Endothelial cell (in vitro differentiated cells): ENCODE results near the gene PRELID3B. TPM values are rescaled to one million over a fixed set of nuclear protein-coding genes. Genes with fewer than 3 reads are reported as not detected.

ENCODE experiments used
- DNase-seq: peaks from one replicate; pipeline ENCODE4 v3.0.0; 2021; ENCODE audit warnings: low spot score
- H3K27ac Mint-ChIP-seq: one replicate; pipeline ENCODE4 v1.8.0; 2021; ENCODE audit warnings: mixed read lengths, inconsistent platforms; ENCODE audit not compliant: unreplicated experiment
- H3K27me3 Mint-ChIP-seq: one replicate; pipeline ENCODE4 v1.8.0; 2021; ENCODE audit warnings: mild to moderate bottlenecking, moderate library complexity, mixed read lengths, inconsistent platforms; ENCODE audit not compliant: unreplicated experiment
- H3K36me3 Mint-ChIP-seq: one replicate; pipeline ENCODE4 v1.8.0; 2021; ENCODE audit warnings: mild to moderate bottlenecking, low read depth, mixed read lengths, inconsistent platforms; ENCODE audit not compliant: unreplicated experiment
- H3K4me1 Mint-ChIP-seq: one replicate; pipeline ENCODE4 v1.8.0; 2021; ENCODE audit warnings: mild to moderate bottlenecking, mixed read lengths, inconsistent platforms; ENCODE audit not compliant: unreplicated experiment
- H3K4me3 Mint-ChIP-seq: one replicate; pipeline ENCODE4 v1.8.0; 2021; ENCODE audit warnings: mild to moderate bottlenecking, mixed read lengths, inconsistent platforms; ENCODE audit not compliant: unreplicated experiment
- H3K9me3 Mint-ChIP-seq: one replicate; pipeline ENCODE4 v1.8.0; 2021; ENCODE audit warnings: mixed read lengths, inconsistent platforms; ENCODE audit not compliant: unreplicated experiment
- CTCF ChIP-seq: fragments of 200-600 bp; sonication (generic); IDR thresholded peaks from one replicate; pipeline ENCODE4 v1.5.0; 2021; ENCODE audit warnings: antibody characterized with exemption; ENCODE audit not compliant: unreplicated experiment
- long read RNA-seq: library from polyadenylated mRNA; unstranded; transcript quantifications from one replicate; pipeline ENCODE4 v2.0.0, GENCODE V29; 2020; ENCODE audit not compliant: unreplicated experiment
- total RNA-seq: library from RNA; stranded (reverse); fragmentation: NEBNext Ultra II Directional; extraction: Animal tissue kit (Norgen Biotek cat#: 25700); gene quantifications from one replicate; pipeline ENCODE4 v1.2.1, GENCODE V29; 2021; ENCODE audit not compliant: unreplicated experiment

The PRELID3B gene
- total RNA-seq: 40.2 TPM
- long read RNA-seq, transcript PRELID3B-201 (6 exons, 2,626 nt): major isoform, 19 of 23 reads
- long read RNA-seq, partial matches to known transcripts: 0 of 23 reads
- long read RNA-seq, other reads (novel, unspliced or antisense): 2 of 23 reads

- peak within 1 kb of the TSS; percentile 40 for H3K27ac Mint-ChIP-seq
- peaks cover 21% of the 10 kb centered on the region for H3K4me1 Mint-ChIP-seq
- peak; percentile 30 for DNase-seq
- peaks cover 10% of the 10 kb centered on the region for H3K36me3 Mint-ChIP-seq
- H3K27me3 Mint-ChIP-seq: no peaks in the 10 kb centered on the region
- H3K9me3 Mint-ChIP-seq: no peaks in the 10 kb centered on the region
- no peak for TF ChIP-seq CTCF
- H3K4me3 Mint-ChIP-seq: peak within 1 kb of the TSS; percentile 94
These were observed at the start of gene PRELID3B for GRCh38 chr20:59042151-59042795. Gene PRELID3B (minus strand): TSS chr20:59042786. CDS start chr20:59042730, 56 bp downstream.

- DNase-seq: peak; percentile 84
- no peaks in the 10 kb centered on the region for H3K4me1 Mint-ChIP-seq
- no peaks in the 10 kb centered on the region for H3K36me3 Mint-ChIP-seq
- TF ChIP-seq CTCF: peak; percentile 91
- H3K27ac Mint-ChIP-seq: no peak overlapping the region
- no peaks in the 10 kb centered on the region for H3K9me3 Mint-ChIP-seq
- H3K27me3 Mint-ChIP-seq: peaks cover 2% of the 10 kb centered on the region
- no peak overlapping the region for H3K4me3 Mint-ChIP-seq
These were observed 45.3 kb upstream of the PRELID3B start for GRCh38 chr20:59087829-59088433.

- H3K36me3 Mint-ChIP-seq: no peaks in the 10 kb centered on the region
- no peaks in the 10 kb centered on the region for H3K9me3 Mint-ChIP-seq
- TF ChIP-seq CTCF: no peak
- peaks cover 2% of the 10 kb centered on the region for H3K27me3 Mint-ChIP-seq
- H3K4me3 Mint-ChIP-seq: no peak overlapping the region
- H3K27ac Mint-ChIP-seq: no peak overlapping the region
- no peaks in the 10 kb centered on the region for H3K4me1 Mint-ChIP-seq
- DNase-seq: no peak
These were observed 44.3 kb upstream of the PRELID3B start for GRCh38 chr20:59086923-59087322.

- DNase-seq: no peak
- TF ChIP-seq CTCF: no peak
- H3K4me1 Mint-ChIP-seq: peaks cover 10% of the 10 kb centered on the region
- H3K27ac Mint-ChIP-seq: no peak overlapping the region
- H3K27me3 Mint-ChIP-seq: no peaks in the 10 kb centered on the region
- no peak overlapping the region for H3K4me3 Mint-ChIP-seq
- H3K36me3 Mint-ChIP-seq: no peaks in the 10 kb centered on the region
- H3K9me3 Mint-ChIP-seq: no peaks in the 10 kb centered on the region
These were observed 41.7 kb upstream of the PRELID3B start for GRCh38 chr20:59084041-59084850.
